Measurements from ENCODE around the gene FOXA1.

FOXA1 gene

DNA sequence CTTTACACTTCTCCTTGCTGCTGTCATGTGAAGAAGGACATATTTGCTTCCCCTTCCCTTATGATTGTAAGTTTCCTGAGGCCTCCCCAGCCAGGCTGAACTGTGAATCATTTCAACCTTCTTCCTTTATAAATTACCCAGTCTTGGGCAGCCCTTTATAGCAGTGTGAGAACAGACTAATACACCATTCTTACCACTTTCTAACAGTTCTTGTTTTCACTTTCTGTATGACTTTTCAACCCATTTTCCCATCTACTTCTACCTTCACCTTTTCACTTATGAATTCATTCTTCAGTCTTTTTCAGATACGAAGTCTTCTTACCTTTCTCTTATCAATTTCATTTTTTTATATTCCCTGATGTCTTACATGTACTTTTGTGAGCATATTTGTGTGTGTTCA, 55.1 kb downstream of the FOXA1 start:
- Histone ChIP-seq H3K4me1 (ENCODE audit: control insufficient read depth, insufficient read depth, low read length, poor library complexity, severe bottlenecking) (no peaks in the 10 kb centered on the region), H3K4me3 (ENCODE audit: insufficient read depth, low read depth, low read length, poor library complexity, severe bottlenecking) (no peak overlapping the region), H3K9me3 (ENCODE audit: control insufficient read depth, low read length) (no peaks in the 10 kb centered on the region), H3K27ac (ENCODE audit: insufficient read depth, low read length, poor library complexity, severe bottlenecking) (no peak overlapping the region), H3K36me3 (ENCODE audit: control insufficient read depth, insufficient read depth, low read length) (no peaks in the 10 kb centered on the region), H3K27me3 (replicated peaks; ENCODE audit: control insufficient read depth, insufficient read depth, low read length, poor library complexity, severe bottlenecking) (no peaks in the 10 kb centered on the region)
- no peak for DNase-seq
